ENCODE data around the gene ROPN1.
A peak's percentile ranks its signal among the peaks of the same experiment; 100 is the strongest.
"Not testable (repeated sequence)": the region's sequence is repeated elsewhere in the genome, so short reads cannot be mapped to it uniquely, and the experiment has no call there.

Gene ROPN1

GRCh38 chr3:123991730-123992588 is at the start of gene ROPN1:
ROPN1 (minus strand) TSS chr3:123992124; CDS start chr3:123980481, 11,643 bp downstream.
- DNase-seq (ENCODE audit: low spot score): not testable (repeated sequence)

- no peak for DNase-seq (ENCODE audit: low spot score)
Observed at GRCh38 chr3:124041553-124041952, 49.6 kb upstream of the ROPN1 start.

DNA sequence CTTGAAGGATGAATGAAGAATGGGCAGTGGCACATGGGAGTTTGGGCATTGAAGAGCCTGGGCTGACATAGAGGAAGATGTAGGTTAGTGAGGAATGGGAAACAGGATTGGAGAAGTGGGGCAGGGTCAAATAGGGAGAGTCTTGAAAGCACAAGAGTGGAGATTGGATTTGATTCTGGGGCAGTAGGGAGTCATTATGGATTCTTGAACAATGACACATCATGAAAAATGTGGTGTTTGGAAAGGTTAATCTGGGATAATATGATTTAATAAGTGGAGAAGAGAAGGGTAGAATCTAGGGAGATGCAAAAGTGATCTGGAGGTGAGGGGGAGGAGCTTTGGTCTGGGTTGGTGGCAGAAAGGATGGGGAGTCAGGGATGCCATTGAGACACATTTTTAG is 45.4 kb upstream of the ROPN1 start:
- no peak for DNase-seq (ENCODE audit: low spot score)

GRCh38 chr3:124036214-124036613 is 44.3 kb upstream of the ROPN1 start:
- DNase-seq (ENCODE audit: low spot score): not testable (repeated sequence)

GRCh38 chr3:124035463-124036121 is 43.7 kb upstream of the ROPN1 start:
- no peak for DNase-seq (ENCODE audit: low spot score)

DNA sequence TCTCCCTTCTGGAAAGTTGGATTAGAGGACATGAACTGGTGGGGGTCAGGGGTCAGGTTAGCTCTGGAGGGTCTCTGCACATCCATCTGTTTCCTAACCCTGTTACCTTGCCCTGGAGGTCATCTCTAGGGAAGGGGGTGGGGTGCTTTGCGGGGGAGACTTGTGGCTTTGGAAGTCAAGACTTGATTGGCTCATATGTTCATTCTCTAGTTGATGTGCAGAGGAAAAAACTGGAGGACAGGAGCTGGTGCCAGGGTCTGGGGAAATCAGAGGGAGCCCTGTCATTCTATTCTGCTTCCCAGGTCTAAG is 42.9 kb upstream of the ROPN1 start:
- DNase-seq (ENCODE audit: low spot score): no peak

DNA sequence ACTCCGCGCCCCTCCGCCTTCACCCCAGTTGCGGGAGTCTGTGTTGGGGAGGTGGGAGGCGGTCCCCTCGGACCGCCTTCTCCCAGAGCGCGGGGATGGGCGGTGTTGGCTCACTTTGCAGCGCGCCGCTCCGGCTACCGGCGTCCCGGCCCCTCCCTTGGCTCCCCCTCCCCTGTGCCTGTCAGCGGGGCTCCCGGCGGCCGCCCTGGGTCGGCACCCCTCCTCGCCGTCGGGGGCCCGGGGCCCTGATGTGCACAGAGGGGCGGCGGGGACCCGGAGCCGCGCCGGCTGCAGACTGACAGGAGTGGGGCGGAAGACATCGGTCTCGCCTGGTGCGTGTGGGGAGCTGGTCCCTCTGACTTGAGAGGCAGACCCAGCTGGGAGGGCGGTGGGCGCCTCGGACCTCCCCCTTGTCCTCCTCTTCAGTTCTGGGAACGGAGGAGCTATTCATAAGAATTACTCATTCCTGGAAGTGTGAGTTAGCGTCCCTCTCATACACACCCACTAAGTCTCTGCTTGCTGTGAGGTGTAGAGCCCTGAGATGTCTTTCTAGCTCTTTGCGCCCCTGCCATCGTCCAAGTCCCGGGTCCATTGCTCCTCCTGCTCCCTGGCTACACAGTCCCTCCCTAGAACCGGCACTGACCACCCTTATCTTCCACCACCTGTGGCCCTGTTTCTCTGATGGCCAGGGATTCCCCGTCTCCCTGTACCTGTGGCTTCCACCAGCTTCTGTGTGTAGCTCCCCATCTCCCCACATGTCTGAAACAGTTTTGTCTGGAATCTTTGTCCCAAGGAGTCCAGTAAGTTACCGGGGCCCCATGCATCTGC is 42.3 kb upstream of the ROPN1 start:
- DNase-seq (ENCODE audit: low spot score): no peak

GRCh38 chr3:124033360-124034015 is 41.6 kb upstream of the ROPN1 start, which contains the start of gene KALRN:
KALRN (plus strand) TSS chr3:124033369.
- no peak for DNase-seq (ENCODE audit: low spot score)

GRCh38 chr3:124032881-124033359 is 41.0 kb upstream of the ROPN1 start:
- peak; percentile 86 for DNase-seq (ENCODE audit: low spot score)

GRCh38 chr3:124032311-124032880 is 40.5 kb upstream of the ROPN1 start:
- no peak for DNase-seq (ENCODE audit: low spot score)

- DNase-seq (ENCODE audit: low spot score): no peak
Observed at GRCh38 chr3:124026516-124026915, 34.6 kb upstream of the ROPN1 start.

GRCh38 chr3:124023531-124023930 is 31.6 kb upstream of the ROPN1 start:
- not testable (repeated sequence) for DNase-seq (ENCODE audit: low spot score)

DNA sequence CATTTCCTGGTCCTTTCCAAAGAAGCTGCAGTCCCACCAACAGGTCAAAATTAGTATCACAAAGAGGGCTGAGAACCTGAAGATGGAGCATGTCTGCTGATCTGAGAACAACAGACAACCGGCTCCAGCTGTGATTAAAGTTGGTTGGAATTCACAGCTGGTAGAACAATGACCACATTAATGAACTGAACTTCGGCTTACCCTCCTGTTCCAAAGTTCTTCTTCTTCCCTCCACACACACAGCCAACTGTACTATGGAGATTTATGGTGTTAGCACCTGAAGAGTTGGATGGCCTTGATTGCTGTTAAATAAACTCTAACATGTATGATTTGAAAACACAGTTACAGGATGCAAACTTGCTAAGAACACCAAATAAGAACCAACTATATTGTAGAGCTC is 27.4 kb upstream of the ROPN1 start:
- no peak for DNase-seq (ENCODE audit: low spot score)

DNA sequence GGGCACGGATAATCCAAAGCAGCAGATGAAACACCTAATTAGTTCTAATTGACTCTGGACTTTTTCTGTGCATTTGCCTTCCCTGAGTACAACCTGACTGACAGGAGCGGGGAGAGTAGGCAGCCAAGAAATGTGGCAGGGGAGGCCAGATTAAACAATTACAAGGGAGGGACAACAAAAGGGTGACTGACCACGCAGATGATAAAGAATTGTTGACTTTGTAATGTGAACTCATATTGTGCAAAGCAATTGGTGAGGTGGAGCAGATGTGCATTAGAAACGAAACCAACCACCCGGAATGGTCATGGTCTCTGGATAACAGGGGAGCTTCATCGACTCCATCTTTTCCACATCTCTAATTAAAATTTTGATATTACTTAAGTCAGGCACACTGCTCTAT is 25.6 kb upstream of the ROPN1 start:
- not testable (repeated sequence) for DNase-seq (ENCODE audit: low spot score)

DNA sequence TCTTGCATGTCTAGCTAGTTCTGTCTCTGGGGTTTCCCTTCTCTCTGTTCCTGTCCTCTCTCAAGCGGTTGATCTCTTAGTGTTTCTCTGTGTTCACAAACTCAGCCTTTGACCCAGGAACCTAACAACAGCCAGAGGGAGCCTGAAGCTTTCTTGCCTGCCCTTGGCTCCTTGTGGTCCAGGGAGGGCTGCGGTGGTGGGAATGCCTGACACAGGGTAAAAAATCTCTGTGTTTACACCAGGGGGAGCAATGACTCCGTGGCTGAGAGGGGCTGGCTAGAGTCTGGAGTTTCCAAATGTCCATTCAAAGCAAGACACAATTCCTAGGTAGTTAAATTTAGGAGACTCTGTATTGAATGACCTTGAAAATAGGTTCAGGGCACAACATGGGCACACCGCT is 24.6 kb upstream of the ROPN1 start:
- peak; percentile 56 for DNase-seq (ENCODE audit: low spot score)

DNA sequence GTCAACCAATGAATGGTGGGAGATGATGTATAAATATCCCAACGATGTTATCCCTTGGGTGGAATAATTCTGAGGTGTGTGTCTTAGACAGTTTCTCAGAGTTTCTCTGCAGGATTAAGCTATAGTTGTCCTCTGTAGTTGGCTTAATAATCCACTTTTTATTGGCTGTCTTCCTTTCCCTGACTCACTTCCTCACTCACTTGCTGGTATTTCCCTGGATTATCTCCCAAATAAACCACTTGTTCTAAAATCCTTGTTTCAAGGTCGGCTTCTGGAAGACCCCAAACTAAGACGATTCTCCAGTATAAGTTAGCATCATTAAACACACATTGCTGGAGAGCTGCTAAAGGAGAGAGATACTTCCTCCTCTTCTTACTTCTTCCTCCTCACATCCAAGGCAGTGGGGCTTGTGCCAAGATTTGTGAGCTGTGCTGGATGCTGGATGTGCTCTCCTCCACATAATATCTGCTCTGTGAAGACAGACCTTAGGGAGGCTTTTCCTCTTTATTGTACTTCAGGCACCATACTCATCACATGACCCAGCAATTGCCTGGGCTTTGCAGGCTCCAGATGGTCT is 22.5 kb upstream of the ROPN1 start:
- no peak for DNase-seq (ENCODE audit: low spot score)

GRCh38 chr3:124008321-124008720 is 16.4 kb upstream of the ROPN1 start:
- not testable (repeated sequence) for DNase-seq (ENCODE audit: low spot score)

DNA sequence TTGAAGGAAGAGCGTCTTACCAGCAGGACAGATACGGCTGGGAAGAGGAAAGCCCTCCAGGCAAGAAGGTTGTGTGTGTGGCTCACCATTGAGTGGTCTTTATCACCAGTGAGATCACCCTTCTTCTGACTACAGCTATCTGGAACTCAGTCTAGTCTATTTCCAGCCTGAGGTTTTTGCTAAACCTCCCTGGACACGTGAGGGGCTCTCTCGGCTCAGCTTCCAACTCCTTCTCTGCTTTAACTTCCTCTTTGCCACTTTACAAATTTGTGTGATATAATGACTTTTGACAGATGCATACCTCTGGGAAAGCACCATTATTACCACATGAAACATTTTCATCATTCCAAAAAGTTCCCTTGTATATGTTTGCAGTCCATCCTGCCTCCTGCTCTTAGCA is 15.3 kb upstream of the ROPN1 start:
- no peak for DNase-seq (ENCODE audit: low spot score)

- not testable (repeated sequence) for DNase-seq (ENCODE audit: low spot score)
Observed at GRCh38 chr3:124002405-124003079, 10.6 kb upstream of the ROPN1 start.

- not testable (repeated sequence) for DNase-seq (ENCODE audit: low spot score)
Observed at GRCh38 chr3:124001366-124001765, 9.4 kb upstream of the ROPN1 start.

DNA sequence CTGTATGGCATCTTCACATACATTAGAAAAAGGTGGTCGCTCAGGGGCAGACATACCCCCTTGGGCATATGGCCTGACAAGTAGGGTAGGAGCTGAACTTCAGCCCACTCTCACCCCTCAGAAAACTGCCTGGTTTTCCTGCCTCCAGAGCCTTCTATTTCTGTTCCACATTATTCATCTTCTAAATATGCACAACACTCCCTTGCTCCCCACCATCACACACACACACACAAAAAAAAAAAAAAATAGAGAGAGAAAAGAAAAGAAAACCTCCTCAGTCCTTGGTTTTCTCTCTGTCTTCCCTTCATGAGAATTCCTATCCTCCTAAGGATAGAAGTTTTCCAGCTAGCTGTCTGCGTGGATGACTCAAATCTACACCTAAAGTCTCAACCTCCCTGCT is 5.6 kb upstream of the ROPN1 start:
- no peak for DNase-seq (ENCODE audit: low spot score)

Measured in COLO829 (cell line).